ENCODE measurements around the gene GOLT1A.

GOLT1A gene

GRCh38 chr1:204177133-204177532 is 36.7 kb downstream of the GOLT1A start:
- TF ChIP-seq CTCF (IDR thresholded peaks at IDR 0.05; ENCODE audit: low read depth, low read length), result no peak
- no peak for DNase-seq (ENCODE audit: extremely low read depth, low read depth)

GRCh38 chr1:204176049-204176448 is 37.7 kb downstream of the GOLT1A start:
- no peak for DNase-seq (ENCODE audit: extremely low read depth, low read depth)

GRCh38 chr1:204174958-204175357 is 38.8 kb downstream of the GOLT1A start:
- DNase-seq (ENCODE audit: extremely low read depth, low read depth), result no peak
- no peak for TF ChIP-seq CTCF (IDR thresholded peaks at IDR 0.05; ENCODE audit: low read depth, low read length)

More at GRCh38 chr1:204176049-204176448, 37.7 kb downstream of the GOLT1A start:
- TF ChIP-seq CTCF (IDR thresholded peaks at IDR 0.05; ENCODE audit: low read depth, low read length), result no peak

- no peak for DNase-seq (ENCODE audit: extremely low read depth, low read depth)
- no peak for TF ChIP-seq CTCF (IDR thresholded peaks at IDR 0.05; ENCODE audit: low read depth, low read length)
Measured at GRCh38 chr1:204172404-204173029, 41.3 kb downstream of the GOLT1A start.

GRCh38 chr1:204171751-204172178 is 42.0 kb downstream of the GOLT1A start:
- TF ChIP-seq CTCF (IDR thresholded peaks at IDR 0.05; ENCODE audit: low read depth, low read length), result no peak
- no peak for DNase-seq (ENCODE audit: extremely low read depth, low read depth)

GRCh38 chr1:204170494-204171155 is 43.2 kb downstream of the GOLT1A start:
- no peak for TF ChIP-seq CTCF (IDR thresholded peaks at IDR 0.05; ENCODE audit: low read depth, low read length)
- no peak for DNase-seq (ENCODE audit: extremely low read depth, low read depth)

- TF ChIP-seq CTCF (IDR thresholded peaks at IDR 0.05; ENCODE audit: low read depth, low read length), result no peak
- DNase-seq (ENCODE audit: extremely low read depth, low read depth), result no peak
Measured at GRCh38 chr1:204169858-204170257, 43.9 kb downstream of the GOLT1A start.
